NCI-H187 treated with DMSO at 0.1 percent for 48 hours (cell line): ENCODE measurements around the gene PATZ1.

Experiments used
- DNase-seq: peaks from one replicate; lab custom pipeline; 2025; lab: John Stamatoyannopoulos, UW

The PATZ1 gene

DNA sequence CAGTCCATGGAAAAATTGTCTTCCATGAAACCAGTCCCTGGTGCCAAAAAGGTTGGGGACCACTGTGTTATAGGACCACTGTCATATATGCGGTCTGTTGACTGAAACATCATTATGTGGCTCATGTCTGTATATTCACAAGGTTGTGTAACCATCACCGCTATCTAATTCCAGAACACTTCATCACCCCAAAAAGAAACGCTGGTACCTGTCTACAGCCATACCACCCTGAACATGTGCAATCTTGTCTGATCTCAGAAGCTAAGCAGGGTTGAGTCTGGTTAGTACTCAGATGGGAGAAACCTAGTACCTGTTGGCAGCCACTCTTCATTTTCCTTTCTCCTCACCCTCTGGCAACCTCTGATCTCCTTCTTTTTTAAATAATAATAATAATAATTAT is 41.0 kb downstream of the PATZ1 start:
- no peak for DNase-seq

DNA sequence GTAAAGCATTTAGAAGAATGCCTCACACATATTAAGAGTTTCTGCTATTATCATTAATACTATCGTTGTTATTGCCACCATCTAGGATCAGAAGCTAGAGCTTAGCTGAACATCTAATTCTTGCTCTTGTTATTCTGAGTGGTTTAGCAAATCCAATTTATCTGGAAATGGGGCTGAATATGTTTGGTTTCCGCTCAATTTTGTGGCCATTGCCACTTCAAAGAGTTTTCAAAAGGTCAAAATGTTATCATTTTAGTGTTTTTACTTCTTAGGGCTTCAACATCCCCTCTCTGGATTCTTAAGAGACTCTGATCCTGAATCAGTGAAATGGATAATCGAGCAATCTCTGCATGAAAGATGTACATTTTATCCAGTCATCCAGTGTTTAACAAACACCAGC is 43.6 kb downstream of the PATZ1 start:
- no peak for DNase-seq

DNA sequence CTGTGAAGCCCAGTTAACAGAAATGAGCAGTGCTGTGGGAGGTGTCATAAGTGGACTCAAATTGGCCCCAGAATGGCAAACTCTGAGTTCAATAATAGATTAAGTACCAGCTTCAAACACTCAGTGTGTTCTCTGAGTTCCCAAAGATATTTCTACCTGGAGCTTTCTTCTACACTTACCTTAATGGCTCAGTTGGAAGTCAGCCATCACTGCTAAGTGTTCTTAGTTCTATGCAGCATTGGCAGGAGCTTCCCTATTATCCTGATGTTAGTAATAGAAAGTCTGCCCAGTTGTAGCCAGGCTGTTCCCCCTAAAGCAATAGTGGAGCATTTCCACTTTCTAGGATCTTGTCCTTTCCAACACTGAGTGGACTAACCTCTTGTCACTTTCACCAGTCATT is 44.1 kb downstream of the PATZ1 start:
- DNase-seq = no peak

DNA sequence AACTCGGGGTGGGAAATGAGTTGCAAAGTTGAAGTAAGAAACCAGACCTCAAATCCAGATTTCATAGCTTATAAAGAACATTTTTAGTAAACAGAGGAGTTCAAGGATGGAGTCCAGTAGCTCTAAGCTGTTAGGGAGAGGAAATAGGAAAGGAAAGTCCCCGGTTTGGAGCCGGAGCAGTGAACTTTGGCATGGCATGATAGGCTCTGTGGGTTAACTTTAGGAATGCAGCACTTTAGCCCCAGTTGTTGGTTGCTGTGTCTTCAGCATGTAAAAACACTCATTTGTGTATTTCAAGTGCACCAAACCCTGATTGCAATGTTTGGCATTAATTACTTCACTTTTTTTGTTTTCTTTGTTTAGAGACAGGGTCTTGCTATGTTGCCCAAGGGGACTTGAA is 45.2 kb downstream of the PATZ1 start:
- DNase-seq = no peak

DNA sequence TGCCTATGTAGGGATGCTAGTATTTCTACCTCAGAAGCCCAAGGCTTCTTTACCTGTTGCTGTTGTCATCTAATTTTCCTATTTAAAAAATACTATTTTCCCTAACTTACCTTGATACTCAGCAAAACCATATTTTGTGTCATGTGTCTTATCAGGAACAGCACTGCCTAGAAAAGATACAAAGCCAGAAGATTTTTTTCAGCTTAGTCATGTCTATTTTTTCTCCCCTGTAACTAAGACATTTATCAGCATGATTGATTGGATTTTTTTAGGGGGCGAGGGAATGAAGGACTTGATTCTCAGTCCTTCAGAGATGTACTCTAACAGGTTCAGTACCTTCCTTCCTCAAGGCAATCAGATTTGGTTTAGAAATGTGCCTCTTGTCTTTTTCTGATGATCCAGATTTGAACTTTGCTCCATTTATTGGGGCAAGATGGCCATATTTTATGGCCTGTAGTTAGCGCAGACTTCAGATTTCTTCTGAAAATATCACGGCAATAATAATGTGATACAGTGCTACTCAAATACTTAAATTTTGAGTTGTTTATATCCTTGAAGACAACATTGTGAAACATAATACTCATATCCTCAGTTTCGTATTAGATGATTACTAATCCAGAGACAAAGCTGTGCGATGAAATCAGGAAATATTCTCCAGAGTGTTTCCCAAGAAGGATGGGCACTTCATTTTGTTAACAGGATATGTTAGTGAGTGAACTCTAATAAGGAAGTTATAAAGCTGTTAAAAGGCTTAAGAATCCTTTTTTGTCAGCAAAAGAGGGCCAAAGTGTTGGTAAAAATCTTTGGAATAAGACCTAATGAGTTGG is 50.1 kb downstream of the PATZ1 start:
- DNase-seq = no peak

DNA sequence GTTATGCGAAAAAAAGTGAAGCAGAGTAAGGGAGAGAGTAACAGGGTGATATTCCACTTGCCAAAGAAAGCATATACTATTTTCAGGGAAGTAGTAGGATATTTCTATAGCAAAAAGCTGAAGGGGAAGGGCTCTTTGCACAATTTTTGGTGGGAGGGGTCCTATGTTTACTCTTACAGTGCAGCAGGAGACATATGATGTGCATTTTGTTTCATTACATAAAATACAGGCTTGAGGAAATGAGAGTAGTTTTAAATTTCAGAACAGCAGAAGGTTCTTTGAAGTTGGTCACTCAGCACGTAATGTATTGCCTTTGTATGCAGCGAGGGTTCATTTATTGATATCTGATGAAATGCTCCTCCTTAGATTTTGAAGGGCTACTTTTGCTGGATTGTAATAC is 50.8 kb downstream of the PATZ1 start:
- DNase-seq = no peak

DNA sequence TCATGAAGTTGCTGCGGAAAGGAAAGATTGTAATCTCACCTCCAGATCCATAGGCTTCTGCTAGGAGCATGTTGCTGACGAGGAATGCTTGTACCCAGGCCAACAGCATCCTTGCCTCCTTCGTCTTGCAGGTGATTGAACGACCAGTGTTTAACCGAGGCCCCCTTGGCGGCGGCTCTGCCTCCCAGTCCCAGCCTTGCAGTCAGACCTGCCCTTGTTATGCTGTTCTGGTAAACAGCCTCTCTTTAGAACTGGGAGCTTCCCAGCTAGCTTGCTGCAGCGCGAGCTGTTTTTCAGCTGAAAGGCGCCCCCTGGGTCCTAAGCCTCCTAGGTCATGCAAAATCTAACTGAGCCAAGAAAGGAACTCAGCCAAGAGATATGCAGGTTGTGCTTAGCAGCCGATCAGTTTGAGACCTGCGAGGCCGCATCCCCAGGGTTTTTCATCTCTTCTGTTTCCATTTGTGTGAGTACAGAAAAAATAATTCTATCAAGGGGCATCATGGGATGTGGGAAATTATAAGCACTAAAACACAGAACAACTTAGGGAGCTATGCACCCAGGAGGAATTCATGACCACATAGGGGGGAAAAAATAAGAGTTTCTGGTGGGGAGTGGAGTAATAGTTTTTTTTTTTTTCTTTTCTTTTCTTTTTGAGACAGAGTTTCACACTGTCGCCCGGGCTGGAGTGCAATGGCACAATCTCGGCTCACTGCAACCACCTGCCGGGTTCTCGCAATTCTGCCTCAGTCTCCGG is 53.7 kb downstream of the PATZ1 start, which contains the start of gene PIK3IP1:
Gene PIK3IP1, minus strand, starts transcription at position 253 of the 754 bp plus-strand sequence. Its CDS starts 144 bp downstream, at position 109.
- DNase-seq = peak; percentile 19

DNA sequence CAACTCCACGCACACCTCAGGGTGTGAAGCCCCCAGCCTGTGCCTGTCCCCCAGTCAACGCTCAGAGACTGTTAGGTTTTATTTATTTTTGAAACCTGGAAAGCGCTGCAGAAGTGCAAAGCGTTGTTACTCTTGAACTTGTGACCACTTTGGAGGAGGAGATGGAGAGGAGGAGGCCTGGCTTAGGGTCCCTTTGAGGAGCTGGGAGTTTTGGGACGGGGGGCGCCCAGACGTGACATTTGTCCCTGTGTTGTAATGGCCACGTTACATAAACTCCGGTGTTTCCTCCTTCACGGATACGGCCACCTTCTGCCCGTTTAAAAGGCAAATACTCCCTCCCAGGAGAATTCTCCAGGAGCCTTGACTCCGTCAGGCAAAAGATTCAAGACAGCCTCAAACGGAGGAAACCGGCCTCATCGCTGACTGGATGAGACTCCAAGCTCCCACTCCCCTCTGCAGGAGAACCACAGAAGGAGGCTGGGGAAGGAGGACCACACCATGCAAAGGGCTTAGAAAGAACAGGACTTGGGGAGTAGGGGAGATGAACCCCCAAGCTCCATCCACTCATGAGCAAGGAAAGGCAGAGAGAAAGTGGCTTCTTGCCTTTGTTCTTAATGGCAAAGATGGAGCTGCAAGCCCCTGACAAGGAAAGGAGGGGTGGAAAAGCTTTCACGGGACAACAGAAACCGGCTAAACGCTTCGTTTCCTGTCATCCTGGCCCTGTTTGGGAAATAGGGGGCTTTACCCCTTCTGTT is 54.5 kb downstream of the PATZ1 start:
- no peak for DNase-seq

DNA sequence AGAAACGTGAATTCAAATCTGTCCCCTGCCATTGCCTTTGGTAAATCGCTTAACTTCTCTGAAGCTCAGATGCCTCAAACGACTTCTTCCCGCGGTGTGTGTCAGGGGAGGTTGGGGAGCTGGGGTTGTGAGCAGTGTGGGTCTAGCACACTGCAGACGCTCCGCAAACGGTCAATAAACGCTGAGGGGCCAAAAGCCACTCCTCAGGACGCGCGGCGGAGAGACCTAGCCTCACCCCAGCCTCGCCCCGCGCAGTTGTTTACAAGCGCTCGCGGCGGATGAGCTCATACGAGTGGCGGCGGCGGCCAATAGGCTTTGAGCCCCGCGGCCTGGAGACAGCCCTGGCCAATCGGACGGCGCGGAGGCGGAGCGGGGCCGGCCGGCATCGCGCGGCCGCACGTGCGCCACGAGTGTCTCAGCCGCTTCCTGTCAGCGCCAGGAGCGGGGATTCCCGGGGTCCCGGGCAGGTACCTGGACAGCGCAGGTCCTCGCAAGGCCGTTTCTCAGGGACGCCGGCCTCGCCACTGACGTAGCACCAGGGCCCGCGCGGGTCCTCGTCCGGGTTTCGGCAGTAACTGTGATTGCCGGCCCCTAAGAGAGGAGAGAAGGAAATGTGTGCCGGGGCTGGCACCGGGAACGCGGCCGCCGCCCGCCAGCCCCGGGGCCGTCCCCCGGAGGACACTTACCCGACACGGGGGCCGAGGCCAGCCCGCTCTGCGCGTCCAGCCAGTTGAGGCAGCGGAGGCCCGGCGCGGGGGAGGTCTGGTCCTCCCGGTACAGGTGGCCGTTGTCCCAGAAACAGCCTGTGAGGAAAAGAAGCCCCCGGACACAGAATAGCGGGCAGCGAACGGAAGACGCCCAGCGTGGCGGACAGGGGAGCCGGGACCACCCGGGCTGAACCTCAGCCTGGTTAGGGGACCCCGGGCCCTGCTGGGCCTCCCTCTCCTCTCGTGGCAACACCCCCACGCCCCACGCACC is 55.4 kb downstream of the PATZ1 start:
- DNase-seq = peak; percentile 22

DNA sequence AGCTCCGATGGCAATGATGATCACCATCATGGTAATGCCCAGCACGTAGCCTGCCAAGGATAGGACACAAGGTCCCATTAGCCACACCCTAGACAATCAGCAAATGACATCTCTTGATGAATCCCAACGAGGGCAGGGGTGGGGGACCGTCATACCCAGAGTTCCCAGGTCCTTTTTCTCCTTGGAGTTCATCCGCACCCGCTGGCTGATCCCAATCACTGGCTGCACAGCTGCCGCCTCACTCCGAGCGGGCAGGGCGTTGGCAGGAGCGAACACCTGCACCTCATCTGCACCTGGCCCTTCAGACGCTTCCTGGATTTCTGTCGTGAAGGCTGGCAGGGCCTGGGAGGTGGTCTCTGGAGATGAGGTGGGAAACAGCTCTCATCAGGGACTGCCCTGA is 56.8 kb downstream of the PATZ1 start:
- DNase-seq = no peak

DNA sequence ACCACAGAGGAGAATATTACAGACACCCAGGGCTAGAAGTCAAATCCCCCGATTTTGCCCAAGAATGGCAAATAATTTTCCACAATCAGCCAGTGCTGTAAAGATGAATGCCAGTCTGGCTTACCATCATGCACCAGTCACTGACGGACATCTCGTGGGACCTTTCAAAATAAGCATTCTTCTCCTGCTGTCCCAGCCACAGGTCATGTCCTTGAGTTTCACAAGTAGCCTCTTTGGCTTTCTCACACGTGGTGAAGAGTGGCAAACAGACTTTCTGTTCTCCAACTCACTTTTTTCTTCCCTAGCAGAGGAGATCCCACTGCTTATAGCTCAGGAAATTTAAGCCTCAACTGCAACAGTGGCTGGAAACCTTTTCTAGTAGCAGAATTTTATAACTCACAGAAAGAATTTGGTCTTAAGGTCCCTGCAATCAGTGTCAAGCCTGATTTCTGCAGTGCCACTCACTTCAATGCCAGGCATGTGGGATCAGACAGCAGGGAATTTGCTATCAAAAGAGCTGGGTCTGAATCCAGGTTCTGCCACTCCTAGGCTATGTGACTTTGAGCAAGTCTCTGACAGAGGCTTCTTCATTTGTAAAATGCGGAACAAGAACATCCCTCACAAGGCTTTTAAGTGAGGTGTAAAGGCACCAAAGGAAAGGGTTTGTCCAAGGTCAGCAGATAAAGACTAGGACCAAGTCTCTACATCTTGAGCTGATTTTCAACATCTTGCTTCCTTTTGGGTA is 57.5 kb downstream of the PATZ1 start:
- DNase-seq = no peak

DNA sequence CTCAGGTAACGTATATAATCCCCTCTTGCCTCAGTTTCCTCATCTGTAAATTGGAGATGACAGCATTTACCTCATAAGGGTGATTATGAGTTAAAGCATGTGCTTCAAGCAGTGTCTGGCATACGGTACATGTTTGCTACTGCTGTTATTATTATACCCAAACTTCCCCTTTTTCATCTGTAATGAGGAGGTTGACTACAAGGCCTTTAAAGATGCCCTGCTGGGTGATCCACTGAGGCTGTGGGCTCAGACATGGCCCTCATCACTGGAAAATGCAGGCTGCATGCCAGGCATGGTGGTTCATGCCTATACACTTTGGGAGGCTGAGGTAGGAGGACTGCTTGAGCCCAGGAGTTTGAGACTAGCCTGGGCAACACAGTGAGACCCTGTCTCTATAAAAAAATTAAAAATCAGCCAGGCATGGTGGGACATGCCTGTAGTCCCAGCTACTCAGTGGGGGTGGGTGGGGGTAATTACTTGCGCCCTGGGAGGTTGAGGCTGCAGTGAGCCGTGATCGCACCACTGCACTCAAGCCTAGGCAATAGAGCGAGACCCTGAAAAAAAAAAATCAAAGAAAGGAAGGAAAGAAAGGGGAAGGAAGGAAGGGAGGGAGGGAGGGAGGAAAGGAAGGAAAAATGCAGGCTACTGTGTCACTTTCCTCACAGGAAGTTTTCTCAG is 58.2 kb downstream of the PATZ1 start:
- no peak for DNase-seq

DNA sequence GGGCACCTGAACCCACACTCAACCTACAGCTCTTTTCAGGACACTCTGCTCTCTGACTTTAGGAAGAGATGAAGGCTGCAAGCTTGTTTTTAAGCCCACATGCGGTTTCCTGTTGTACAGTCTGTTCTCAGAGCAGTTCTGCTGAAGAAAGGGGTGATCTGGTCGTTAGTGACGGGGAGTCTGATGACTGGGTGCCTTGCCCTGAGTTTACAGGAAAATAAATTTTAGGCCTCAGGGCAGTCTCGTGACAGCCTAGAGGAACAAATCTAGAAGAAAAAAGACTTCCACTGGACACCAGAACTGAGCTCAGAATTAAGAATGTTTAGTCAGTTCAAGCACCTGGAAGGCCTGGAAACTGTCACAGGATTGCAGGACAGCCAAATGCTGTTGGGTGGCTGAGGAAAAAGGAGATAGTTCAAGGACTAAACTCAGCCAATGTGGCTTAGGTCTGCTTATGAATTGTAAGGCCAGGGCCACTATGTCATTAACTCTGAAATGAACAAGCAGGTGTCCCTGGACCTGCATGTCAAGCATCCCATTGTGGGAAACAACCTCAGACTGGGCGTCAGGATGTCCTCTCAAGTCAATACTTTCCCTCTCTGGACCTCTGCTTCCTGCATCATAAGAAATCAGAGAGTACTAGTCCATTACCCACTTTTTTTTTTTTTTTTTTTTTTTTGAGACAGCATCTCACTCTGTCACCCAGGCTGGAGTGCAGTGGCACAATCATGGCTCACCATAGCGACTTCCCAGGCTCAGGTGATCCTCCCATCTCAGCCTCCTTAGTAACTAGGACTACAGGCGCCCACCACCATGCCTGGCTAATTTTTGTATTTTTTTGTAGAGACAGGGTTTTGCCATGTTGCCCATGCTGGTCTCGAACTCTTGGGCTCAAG is 59.5 kb downstream of the PATZ1 start:
- no peak for DNase-seq

DNA sequence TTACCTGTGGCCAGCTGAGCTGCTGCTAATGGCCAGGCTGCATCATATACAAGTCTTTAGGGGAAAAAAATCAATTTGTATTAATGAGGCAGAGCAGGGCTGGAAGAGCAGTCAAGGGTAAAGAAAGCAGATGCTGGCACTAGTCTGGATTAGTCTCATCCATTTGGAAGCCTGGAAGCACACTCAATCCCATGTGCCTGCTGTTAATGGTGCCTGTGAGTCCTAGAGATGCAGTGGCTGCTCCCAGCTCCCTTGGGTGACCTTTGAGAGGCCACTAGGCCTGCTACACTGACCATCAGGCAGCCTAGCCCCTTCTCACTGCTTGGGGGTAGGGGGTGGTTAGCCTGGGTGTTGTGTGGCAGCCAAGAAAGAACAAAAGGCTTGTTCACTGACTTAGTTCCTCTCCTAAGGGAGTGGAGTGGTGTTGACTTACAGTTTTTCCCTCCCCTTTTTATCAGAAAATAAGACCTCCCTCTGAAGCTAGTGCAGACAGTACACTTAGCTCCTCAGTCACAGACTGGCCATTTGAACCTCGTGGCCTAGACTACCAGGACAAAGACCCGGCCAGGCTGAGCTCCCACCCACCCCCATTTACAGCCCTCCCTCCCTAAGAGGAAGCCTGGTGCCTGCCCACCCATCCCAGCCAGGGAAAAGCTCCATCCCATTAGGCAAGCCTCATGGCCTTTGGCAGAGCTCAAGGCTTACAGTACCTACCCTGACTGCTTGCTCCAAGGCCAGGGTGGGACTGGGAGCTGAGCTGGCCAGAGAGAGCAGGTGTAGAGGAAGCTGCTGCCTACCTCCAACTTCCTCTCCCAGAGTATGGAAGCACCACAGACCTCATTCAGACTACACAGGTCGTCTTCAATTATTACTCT is 61.6 kb downstream of the PATZ1 start:
- no peak for DNase-seq

DNA sequence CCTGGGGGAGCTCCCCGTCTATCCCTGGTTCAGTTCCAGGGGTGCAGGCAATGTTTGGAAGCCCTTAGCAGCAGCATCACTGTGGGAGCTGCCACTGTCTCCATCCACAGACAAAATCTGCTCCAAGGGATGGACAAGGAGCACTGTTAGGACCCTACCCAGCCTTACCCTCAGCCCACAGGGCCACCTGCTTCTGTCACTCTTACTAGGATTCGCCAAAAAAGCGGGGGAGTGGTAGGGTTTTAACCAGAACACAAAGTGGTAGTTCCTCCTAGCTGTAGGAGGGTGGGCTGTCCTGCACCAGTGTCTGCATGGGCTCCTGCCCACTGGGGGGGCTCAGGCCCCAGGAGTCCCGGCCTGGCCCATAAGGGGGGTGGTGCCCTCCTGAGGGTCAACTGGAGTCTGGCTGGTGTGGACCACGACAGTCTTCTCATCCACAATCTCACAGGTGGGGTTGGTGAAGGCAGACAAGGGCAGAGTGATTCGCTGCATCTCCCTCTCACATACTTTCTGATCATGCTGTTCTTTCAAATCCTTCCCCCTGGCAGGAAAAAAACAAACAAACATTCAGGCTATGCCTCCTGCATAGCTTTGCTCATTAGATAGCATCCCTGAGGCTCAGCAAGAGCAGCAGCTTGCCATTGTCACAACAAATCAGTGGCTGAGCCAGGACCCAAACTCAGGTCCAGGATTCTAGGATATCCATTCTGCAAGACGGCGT is 63.2 kb downstream of the PATZ1 start:
- no peak for DNase-seq

DNA sequence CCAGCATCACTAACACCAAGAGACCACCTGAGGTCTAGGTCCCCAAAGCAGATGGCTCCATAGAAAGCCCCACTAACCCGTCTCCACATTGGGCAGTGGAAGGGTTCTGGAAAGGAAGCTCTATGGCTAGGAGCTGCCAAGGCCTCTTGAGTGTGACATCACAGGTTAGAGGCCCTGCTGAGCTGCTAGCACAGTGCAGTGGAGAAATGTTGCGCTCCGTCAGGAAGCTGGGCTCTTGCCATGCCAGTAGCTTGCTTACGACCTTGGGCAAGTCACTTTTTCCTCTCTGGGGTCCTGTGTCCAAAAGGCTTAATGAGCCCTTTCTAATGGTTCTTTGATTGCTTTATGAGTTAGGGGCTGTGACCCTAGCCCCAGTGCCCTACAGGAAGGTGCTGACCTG is 64.4 kb downstream of the PATZ1 start:
- DNase-seq = no peak

DNA sequence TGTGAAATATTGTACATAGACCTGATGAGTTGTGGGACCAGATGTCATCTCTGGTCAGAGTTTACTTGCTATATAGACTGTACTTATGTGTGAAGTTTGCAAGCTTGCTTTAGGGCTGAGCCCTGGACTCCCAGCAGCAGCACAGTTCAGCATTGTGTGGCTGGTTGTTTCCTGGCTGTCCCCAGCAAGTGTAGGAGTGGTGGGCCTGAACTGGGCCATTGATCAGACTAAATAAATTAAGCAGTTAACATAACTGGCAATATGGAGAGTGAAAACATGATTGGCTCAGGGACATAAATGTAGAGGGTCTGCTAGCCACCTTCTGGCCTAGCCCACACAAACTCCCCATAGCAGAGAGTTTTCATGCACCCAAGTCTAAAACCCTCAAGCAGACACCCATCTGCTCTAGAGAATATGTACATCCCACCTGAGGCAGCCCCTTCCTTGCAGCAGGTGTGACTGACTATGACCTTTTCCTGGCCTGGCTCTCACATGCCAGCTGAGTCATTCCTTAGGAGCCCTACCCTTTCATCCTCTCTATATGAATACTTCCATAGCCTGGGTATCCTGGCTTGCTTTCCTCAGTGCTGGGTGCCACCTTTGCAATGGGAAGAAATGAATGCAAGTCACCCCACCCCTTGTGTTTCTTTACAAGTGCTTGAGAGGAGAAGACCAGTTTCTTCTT is 66.2 kb downstream of the PATZ1 start:
- no peak for DNase-seq
